ENCODE results near the gene CCSER1. TPM values are rescaled to one million over a fixed set of nuclear protein-coding genes. Genes with fewer than 3 reads are reported as not detected.
"Not testable (repeated sequence)": the region's sequence is repeated elsewhere in the genome, so short reads cannot be mapped to it uniquely, and the experiment has no call there.

CCSER1 gene
- total RNA-seq, 1 donor from 2014 or later: 15.7 TPM

DNA sequence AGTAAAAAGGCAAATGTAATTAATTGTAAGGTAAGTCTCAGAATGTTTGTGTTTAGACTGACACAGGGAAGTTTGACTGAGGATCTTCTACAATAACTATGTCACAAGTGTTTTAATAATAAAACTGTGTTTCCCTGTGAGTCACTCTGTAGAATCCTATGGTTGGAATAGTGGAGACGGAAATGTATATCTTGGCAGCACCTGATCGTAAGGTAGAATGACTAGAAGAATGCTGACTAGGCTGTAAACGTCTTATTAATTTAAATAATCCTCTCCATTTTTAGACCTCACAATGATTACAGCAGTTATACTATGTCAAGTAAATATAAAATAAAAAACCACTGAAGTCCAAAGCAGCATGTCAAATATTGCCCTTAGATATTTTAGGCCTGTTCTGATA, 266.0 kb downstream of the CCSER1 start:
- intact Hi-C loops (cut with DNase I): no loop called here
- no peak for DNase-seq (ENCODE audit: low spot score)

DNA sequence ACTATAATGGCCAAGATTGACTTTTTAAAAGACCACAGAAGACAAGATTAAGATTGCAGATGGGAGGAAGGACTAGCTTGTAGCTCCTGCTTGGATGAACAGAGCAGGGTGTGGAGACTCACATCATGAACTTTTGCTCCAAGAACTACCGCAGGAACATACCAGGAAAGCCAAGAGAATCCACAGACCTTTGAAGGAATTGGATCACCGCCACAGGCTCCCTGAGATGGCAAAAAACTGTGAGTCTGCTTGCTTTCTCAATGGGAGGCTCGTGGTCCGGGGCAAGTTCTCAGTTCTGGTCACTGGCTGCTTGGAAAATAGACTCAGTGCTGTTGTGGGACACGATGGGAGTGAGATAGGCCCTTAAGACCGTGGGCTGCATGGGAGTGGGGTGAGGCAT, 276.6 kb downstream of the CCSER1 start:
- DNase-seq (ENCODE audit: low spot score): no peak
- intact Hi-C loops (cut with DNase I): no loop called here

DNA sequence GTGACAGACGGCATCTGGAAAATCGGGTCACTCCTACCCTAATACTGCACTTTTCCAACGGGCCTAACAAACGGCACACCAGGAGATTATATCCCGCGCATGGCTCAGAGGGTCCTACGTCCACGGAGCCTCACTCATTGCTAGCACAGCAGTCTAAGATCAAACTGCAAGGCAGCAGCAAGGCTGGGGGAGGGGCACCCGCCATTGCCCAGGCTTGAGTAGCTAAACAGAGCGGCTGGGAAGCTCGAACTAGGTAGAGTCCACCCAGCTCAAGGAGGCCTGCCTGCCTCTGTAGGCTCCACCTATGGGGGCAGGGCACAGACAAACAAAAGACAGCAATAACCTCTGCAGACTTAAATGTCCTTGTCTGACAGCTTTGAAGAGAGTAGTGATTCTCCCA, 280.7 kb downstream of the CCSER1 start:
- intact Hi-C loops (cut with DNase I): not testable (repeated sequence)

DNA sequence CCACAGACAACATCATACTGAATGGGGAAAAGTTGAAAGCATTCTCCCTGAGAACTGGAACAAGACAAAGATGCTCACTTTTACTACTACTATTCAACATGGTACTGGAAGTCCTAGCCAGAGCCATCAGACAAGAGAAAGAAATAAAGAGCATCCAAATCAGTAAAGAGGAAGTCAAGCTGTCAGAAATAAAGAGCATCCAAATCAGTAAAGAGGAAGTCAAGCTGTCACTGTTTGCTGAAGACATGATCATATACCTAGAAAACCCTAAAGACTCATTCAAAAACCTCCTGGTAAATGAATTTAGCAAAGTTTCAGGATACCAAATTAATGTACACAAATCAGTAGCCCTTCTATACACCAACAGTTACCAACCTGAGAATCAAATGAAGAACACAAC, 285.6 kb downstream of the CCSER1 start:
- intact Hi-C loops (cut with DNase I); DNase-seq (ENCODE audit: low spot score): not testable (repeated sequence)

More for the DNA sequence above, 280.7 kb downstream of the CCSER1 start:
- peak; percentile 67 for DNase-seq (ENCODE audit: low spot score)

DNA sequence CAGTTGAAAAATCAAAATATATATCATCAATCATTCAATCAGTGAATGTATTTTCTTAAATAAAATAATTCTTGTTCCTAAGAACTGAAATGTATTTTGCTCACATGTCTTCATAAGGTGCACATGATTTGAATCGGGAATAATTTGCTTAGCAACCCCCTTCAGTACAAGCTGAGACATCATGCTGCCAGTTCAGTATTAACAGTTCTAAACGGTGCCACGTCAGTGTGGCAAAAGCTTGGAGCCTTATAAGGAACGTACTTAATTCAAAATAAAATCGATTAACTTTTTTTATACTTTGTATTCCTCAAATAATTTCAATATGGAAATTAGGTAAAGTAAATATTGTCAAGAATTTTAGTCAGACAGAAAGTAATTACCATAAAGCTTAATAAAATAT, 287.9 kb downstream of the CCSER1 start:
- DNase-seq (ENCODE audit: low spot score): no peak
- intact Hi-C loops (cut with DNase I): no loop called here

DNA sequence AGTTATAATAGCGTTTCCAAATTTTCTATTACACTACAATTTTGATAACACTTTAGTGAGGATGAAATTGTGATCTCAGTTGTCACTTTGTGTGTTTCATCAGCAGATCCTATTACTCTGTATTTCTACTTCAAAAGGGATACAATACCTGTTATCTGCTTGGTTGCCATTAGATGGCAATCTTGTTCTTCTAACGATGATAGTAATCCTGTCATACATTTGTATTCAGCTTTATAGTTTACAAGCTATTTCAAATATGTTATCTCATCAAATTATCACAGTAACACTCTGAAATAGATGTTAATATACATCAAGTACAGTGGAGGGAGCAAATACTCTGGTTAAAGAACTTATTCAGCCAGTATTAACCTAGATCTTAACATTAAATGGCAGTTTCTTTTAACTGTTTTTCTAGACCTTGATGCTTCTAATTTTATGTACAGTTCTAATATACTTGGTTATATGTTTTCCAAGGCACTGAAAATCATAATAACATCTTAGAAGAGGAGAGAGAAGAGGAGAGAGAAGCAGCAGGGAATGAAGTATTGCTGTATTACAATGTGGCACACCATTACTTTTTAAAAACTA, 292.0 kb downstream of the CCSER1 start:
- intact Hi-C loops (cut with DNase I): no loop called here
- no peak for DNase-seq (ENCODE audit: low spot score)

DNA sequence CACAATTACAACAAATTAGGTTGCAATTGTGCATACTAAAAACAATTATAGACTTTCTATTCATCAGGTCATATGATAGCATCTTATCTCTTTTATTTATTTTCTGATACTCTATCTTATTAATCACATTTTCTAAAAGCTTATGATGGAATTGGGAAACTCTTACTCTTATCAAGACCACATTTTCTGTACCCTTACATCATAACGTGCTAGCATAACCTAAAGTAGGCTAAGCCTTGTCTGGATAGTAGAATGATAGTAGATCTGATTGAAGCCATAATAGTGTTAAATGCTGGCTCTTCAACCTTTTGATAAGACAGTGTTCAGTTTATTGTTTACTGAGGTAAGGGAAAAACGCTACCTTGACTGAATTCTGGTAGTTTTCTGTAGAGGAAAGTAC, 294.0 kb downstream of the CCSER1 start:
- DNase-seq (ENCODE audit: low spot score): no peak
- intact Hi-C loops (cut with DNase I): no loop called here

DNA sequence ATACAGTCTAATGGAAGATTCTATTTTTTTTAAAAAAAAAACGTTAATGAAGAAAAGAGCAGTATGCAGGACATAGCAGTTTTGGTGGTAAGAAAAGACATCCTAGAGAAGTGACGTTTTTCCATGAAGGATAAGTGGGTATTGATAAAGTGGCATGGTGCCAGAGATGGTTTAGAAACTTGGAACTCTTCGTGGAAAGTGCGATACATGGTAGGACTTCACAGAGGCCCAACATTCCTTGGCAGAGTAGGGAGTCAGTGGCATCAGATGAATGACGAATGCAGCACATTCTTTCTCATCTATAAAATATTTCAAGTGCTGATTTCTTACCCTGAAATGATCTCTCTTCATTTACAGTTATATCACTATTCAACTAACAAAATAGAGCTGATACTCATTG, 298.7 kb downstream of the CCSER1 start:
- intact Hi-C loops (cut with DNase I): no loop called here
- DNase-seq (ENCODE audit: low spot score): no peak

DNA sequence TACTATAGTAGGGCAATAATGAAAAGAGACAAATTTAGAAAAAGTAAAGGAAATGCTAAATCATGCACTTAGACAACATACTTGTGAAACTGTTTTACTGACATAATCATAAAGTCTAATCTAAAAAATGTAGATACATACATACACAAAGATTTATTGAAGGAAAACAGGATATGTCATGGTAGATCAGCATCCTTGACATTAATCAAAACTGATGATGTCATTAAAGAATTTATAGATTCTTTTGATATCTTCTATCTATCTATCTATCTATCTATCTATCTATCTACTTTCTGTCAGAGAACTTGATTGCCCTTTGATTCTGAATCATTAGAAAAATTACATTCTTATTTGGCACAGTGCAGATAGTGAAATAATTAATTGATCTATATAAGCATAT, 311.3 kb downstream of the CCSER1 start:
- intact Hi-C loops (cut with DNase I): no loop called here

DNA sequence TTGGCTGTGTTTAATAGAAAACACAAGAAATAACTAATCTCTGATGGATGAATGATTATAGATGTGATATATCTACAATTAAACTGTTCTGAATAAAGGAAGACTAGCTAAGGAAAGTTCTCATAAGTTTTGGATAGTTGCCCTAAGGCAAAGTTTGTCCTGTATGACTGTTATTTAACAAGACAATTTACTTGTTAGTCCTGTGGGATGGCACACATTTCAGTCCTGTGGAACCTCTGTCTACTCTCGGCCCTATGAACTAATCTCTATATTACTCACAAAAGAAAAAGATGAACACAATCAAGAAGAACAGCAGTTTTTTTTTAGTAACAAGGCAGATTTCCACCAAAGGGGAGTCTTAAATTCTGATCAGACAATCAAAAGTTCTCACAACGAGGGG, 314.6 kb downstream of the CCSER1 start:
- intact Hi-C loops (cut with DNase I): no loop called here
- DNase-seq (ENCODE audit: low spot score): no peak

More for the DNA sequence above, 311.3 kb downstream of the CCSER1 start:
- no peak for DNase-seq (ENCODE audit: low spot score)

DNA sequence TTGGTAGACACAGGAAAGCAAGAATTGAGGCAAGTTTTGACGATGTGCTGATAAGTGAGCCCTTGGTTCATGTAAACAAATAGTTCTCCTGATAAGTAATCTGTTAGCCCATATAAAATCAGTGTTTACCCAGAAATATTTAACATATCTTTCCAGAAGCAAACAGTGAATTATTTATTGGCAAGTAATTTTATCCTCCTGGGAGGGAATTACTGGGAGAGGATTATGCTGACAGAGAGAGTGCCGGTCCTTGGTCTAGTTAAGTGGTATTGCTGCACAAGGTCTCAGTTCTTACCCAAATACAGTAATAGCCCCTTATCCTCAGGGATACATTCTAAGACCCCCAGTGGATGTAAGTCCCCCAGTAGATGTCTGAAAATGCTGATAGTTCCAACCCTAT, 315.4 kb downstream of the CCSER1 start:
- intact Hi-C loops (cut with DNase I): no loop called here

DNA sequence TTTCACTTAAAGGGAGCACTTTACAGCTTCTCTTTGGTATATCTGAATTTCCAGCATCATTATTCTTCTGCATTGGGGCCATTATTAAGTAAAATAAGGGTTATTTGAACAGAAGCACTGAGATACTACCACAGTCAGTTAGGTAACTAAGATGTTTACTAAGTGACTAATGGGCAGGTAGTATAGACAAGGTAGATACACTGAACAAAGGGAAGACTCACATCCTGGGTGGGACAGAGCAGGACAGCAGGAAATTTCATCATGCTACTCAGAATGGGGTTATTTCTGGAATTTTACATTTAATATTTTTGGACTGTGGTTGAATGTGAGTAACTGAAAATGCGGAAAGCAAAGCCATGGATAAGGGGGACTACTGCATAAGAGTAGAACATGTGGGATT, 316.0 kb downstream of the CCSER1 start:
- intact Hi-C loops (cut with DNase I): no loop called here
- no peak for DNase-seq (ENCODE audit: low spot score)

More for the DNA sequence above, 315.4 kb downstream of the CCSER1 start:
- DNase-seq (ENCODE audit: low spot score): no peak

DNA sequence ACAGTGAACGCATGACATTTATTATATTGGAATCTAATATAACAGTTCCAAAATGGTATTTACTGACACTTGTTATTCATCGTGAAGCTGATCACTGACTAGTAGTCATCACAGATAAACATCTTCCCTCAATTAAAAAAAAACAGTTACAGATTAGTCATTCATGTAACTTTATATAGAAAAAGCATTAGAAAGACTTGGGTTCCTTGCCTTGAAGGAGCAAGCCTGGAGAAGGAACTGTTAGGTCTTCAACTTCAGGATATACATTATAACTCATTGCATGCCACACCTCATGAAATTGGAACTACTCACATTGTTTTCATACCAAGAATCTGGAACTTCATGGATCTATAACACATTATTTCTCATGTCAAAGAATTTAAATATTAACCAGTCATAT, 317.7 kb downstream of the CCSER1 start:
- DNase-seq (ENCODE audit: low spot score): no peak
- intact Hi-C loops (cut with DNase I): no loop called here

DNA sequence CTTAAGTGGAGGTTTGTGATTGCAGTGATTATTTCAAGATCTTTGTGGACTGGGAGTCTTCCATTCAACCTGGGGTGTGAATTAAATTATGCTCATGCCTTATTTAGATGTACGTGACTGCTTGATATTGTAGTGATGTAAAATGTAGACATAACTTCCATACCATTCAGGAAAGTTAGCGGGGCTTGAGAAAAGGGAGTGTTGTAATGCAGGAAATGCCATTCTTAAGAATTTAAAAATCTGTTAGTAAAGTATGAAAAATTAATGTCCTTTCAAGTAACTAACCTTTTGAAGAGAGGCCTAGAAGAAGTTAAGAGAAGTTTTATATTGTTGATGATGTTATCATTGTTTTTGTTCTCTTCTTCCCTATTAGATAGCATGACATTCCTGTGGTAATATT, 318.2 kb downstream of the CCSER1 start:
- DNase-seq (ENCODE audit: low spot score): no peak
- intact Hi-C loops (cut with DNase I): no loop called here

DNA sequence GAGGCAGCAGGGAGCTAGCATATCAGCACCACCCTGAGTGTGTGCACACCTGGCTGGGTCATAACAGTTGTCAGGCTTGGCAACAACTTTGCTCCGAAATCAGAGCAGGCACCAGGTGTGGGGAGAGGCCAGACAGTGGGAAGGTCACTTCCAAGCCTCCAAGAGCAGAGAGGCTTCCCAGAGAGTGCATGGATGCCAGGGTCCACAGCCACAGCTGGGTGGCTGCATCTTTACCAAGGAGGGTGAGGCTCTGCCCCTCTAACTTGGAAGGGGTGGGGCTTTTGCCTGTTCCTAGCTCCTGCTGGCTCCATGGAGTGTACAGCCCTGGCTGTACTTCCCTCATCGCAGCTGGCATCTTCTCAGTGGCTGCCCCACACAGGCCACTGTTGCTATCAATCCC, 322.4 kb downstream of the CCSER1 start:
- intact Hi-C loops (cut with DNase I): no loop called here
- no peak for DNase-seq (ENCODE audit: low spot score)

DNA sequence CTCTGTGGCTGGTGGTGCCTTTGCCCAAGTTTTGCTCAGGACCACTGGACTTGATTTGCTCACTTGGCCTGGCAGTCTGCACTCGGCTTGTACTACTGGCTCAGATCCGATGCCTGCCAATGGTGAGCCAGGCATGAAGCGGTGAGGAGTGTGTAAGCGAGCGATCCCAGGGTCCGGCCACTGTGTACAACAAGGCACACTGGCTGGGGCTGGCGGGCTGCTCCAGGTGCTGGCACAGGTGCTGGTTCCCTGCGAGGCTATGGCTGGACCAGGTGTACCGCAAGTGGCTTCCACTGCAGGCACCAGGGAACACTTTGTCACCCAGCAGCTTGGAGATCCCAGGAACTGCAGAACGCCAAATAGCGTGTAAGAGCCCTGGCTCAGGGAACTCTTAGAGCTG, 329.7 kb downstream of the CCSER1 start:
- DNase-seq (ENCODE audit: low spot score): no peak
- intact Hi-C loops (cut with DNase I): no loop called here

DNA sequence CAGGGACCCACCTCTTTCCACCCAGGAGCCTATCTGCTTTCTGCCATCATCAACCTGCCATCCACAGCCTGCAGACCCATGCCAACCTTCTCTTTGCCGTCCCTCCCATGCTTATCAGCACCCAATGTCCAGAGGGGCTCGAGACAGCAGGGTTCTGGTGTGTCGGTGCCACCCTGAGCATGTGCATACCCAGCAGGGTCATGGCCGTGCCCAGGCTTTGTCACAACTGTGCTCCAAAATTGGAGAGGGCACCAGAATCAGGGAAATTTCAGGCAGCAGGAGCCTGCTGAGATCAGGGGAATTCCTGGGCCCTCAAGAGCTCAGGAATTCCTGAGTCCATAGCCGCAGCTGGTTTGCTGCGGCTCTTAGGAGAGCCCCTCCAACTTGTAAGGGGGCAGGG, 330.6 kb downstream of the CCSER1 start:
- intact Hi-C loops (cut with DNase I): no loop called here
- DNase-seq (ENCODE audit: low spot score): no peak

DNA sequence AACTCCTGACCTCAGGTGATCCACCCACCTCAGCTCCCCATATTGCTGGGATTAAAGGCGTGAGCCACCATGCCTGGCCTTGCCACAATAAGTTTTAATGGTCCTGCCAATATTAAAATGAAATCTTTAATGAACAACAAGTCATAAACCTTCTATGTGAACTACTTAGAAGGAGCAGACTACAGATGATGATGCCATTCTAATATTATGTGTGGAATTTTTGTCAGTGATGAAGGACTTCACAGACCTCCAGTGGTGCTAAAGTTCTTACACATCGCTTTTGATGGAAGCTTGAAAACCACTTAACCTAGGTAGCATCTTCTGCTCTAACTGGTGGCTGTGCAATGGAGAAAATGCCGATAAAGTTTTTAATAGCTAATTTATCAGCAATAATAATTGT, 331.4 kb downstream of the CCSER1 start:
- intact Hi-C loops (cut with DNase I): no loop called here
- no peak for DNase-seq (ENCODE audit: low spot score)

DNA sequence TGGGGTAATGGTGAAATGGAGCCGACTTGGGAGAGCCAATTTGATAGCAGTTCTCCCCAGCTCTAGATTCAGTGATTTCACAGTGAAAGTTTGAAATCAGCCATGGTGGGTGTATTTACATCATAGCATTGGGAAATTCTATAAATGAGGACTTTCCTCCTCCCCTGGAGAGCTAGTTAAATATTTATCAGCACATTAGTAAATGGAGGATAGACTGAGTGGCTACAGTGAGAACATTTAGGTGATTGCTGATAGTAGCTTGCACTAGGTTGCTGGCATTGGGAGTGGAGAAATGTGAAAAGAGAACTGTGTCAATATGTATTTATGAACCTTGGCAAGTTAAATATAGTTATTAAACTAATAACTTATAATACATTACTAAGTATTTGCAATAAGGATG, 347.3 kb downstream of the CCSER1 start:
- intact Hi-C loops (cut with DNase I): no loop called here
- DNase-seq (ENCODE audit: low spot score): no peak

DNA sequence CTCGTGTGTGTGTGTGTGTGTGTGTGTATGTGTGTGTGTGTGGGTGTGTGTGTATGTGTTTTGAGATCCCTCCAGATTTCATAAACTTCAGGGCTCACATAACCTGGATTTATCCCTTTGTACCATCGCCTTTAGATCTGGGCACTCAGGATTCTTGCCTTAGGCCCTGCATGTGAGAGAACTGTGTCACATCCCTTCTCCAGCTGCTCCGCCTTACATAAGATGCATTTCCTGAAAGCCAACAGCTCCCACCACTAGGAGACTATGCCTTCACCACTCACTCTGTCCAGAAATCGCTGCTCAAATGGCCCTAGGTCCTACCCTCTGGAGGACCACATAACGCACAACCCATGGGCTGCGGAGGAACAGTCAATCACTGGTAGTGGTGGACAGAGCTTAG, 348.8 kb downstream of the CCSER1 start:
- intact Hi-C loops (cut with DNase I): no loop called here
- no peak for DNase-seq (ENCODE audit: low spot score)

DNA sequence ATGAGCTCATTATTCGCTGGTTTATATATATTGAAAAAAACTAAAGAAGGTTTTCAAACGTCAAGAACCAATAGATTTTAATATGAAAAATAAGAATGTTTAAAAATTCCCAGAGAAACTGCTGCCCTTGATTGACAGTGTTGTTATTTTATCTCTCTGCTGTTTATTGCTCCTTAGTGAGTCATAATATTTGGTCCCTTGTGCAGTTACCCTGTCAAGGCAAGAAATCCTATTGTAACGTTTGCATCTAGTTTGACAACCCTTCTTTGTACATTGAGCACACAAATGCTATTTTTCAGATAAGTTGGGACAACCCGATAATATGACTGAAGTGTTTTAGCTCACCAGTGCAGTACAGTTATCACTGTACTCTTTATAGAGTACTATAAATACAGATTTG, 349.4 kb downstream of the CCSER1 start:
- no peak for DNase-seq (ENCODE audit: low spot score)
- intact Hi-C loops (cut with DNase I): no loop called here

DNA sequence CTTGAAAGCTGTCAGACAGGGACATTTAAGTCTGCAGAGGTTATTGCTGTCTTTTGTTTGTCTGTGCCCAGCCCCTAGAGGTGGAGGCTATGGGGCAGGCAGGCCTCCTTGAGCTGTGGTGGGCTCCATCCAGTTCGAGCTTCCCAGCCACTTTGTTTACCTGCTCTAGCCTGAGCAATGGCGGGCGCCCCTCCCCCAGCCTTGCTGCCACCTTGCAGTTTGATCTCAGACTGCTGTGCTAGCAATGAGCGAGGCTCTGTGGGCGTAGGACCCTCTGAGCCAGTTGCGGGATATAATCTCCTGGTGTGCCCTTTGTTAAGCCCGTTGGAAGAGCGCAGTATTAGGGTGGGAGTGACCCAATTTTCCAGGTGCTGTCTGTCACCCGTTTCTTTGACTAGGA, 357.7 kb downstream of the CCSER1 start:
- DNase-seq (ENCODE audit: low spot score); intact Hi-C loops (cut with DNase I): not testable (repeated sequence)

All from cardiac septum (tissue), 1 donor.